SK-N-SH (cell line): ENCODE measurements around the gene MTERF4. TPM values are rescaled to one million over a fixed set of nuclear protein-coding genes. Genes with fewer than 3 reads are reported as not detected.

Source experiments
- CTCF ChIA-PET: fragments of 300-600, 350-600 bp; formaldehyde crosslinking; extraction: SDS; loops from one replicate; lab custom pipeline; 2021; lab: Yijun Ruan, JAX
- POLR2A ChIA-PET: fragments of 350-600 bp; sonication (Branson Sonifier 250); formaldehyde crosslinking; extraction: SDS; loops from one replicate; lab custom pipeline; 2020; ENCODE audit warnings: antibody characterized with exemption, inconsistent platforms; lab: Yijun Ruan, JAX
- DNase-seq: peaks from one replicate; pipeline ENCODE4 v3.0.0; 2012
- H2AFZ ChIP-seq: fragments of 200-600 bp; sonication (generic); 2 replicates; pipeline ENCODE4 v1.8.1; 2016; ENCODE audit warnings: antibody characterized with exemption, mild to moderate bottlenecking, low read depth
- H3F3A ChIP-seq: fragments of 200-600 bp; sonication (generic); replicated peaks from 2 replicates; pipeline ENCODE3; 2016; ENCODE audit warnings: antibody characterized with exemption, mild to moderate bottlenecking; ENCODE audit not compliant: insufficient read depth
- H3K27ac ChIP-seq, 2 experiments: fragments of 200-500 bp in 1 of 2; fragments of 200-600 bp in 1 of 2; sonication (Bioruptor generic) in 1 of 2; sonication (generic), shearing (Covaris generic) in 1 of 2; 2 replicates each; pipeline versions ENCODE4 v1.5.1 to v1.6.1; 2014 to 2016; ENCODE audit warnings: low read depth in 2 of 2, inconsistent platforms in 1 of 2, low read length in 1 of 2, mild to moderate bottlenecking in 1 of 2, mixed read lengths in 1 of 2
- H3K27me3 ChIP-seq: fragments of 200-600 bp; sonication (generic), shearing (Covaris generic); 2 replicates; pipeline ENCODE4 v1.6.1; 2016; ENCODE audit warnings: mixed run types; ENCODE audit not compliant: insufficient read depth
- H3K36me3 ChIP-seq, 2 experiments: fragments of 200-500 bp in 1 of 2; fragments of 200-600 bp in 1 of 2; sonication (Bioruptor generic) in 1 of 2; sonication (generic) in 1 of 2; replicated peaks in 1 of 2; 2 replicates each; pipeline versions ENCODE3 to v1.5.1; 2014 to 2016; ENCODE audit warnings: low read length in 1 of 2, mild to moderate bottlenecking in 1 of 2; ENCODE audit not compliant: insufficient read depth in 2 of 2, control insufficient read depth in 1 of 2
- H3K4me1 ChIP-seq, 2 experiments: fragments of 200-500 bp in 1 of 2; fragments of 200-600 bp in 1 of 2; sonication (Bioruptor generic) in 1 of 2; sonication (generic), shearing (Covaris generic) in 1 of 2; 2 replicates each; pipeline versions ENCODE4 v1.5.1 to v1.6.1; 2014 to 2016; ENCODE audit warnings: low read depth in 1 of 2, low read length in 1 of 2, mixed run types in 1 of 2; ENCODE audit not compliant: insufficient read depth in 2 of 2, control insufficient read depth in 1 of 2
- H3K4me2 ChIP-seq: fragments of 200-600 bp; sonication (generic), shearing (Covaris generic); 2 replicates; pipeline ENCODE4 v1.6.1; 2017; ENCODE audit warnings: mixed run types
- H3K4me3 ChIP-seq, 2 experiments: fragments of 200-500 bp in 1 of 2; fragments of 200-600 bp in 1 of 2; sonication (Bioruptor generic) in 1 of 2; sonication (generic), shearing (Covaris generic) in 1 of 2; 2 replicates each; pipeline versions ENCODE4 v1.5.1 to v1.8.1; 2014 to 2016; ENCODE audit warnings: low read depth in 2 of 2, inconsistent platforms in 1 of 2, low read length in 1 of 2, mild to moderate bottlenecking in 1 of 2, mixed read lengths in 1 of 2, moderate library complexity in 1 of 2
- H3K79me2 ChIP-seq: fragments of 200-600 bp; sonication (generic); 2 replicates; pipeline ENCODE4 v1.8.1; 2017; ENCODE audit warnings: mild to moderate bottlenecking; ENCODE audit not compliant: insufficient read depth
- H3K9ac ChIP-seq: fragments of 200-600 bp; sonication (generic); 2 replicates; pipeline ENCODE4 v1.6.1; 2017; ENCODE audit warnings: mixed run types
- H3K9me2 ChIP-seq: fragments of 200-600 bp; sonication (generic); 2 replicates; pipeline ENCODE4 v1.6.1; 2017; ENCODE audit warnings: mixed run types
- H3K9me3 ChIP-seq: fragments of 200-600 bp; sonication (generic); 2 replicates; pipeline ENCODE4 v1.6.1; 2017; ENCODE audit warnings: mixed run types, mild to moderate bottlenecking, moderate library complexity
- H4K20me1 ChIP-seq: fragments of 200-600 bp; sonication (generic); 2 replicates; pipeline ENCODE4 v1.6.1; 2017; ENCODE audit warnings: mild to moderate bottlenecking, mixed run types; ENCODE audit not compliant: insufficient read depth
- FOSL2 ChIP-seq: IDR thresholded peaks from 2 replicates; pipeline ENCODE4 v1.4.0; 2012; ENCODE audit warnings: low read depth, mild to moderate bottlenecking, moderate library complexity, borderline replicate concordance
- GABPA ChIP-seq: IDR thresholded peaks from 2 replicates; pipeline ENCODE4 v1.4.0; 2012; ENCODE audit warnings: low read depth, mild to moderate bottlenecking
- MXI1 ChIP-seq: IDR thresholded peaks from 2 replicates; pipeline ENCODE4 v1.6.1; 2012; ENCODE audit warnings: mild to moderate bottlenecking, low read depth, low read length, improper control_type of control experiment
- PBX3 ChIP-seq: IDR thresholded peaks from 2 replicates; pipeline ENCODE4; 2012
- REST ChIP-seq: IDR thresholded peaks from 2 replicates; pipeline ENCODE4 v1.6.1; 2012; ENCODE audit warnings: mild to moderate bottlenecking, low read depth, low read length, moderate library complexity
- RFX5 ChIP-seq: IDR thresholded peaks from 2 replicates; pipeline ENCODE4 v1.6.1; 2012; ENCODE audit warnings: mild to moderate bottlenecking, improper control_type of control experiment, low read length
- RXRA ChIP-seq: IDR thresholded peaks from 2 replicates; pipeline ENCODE4 v1.4.0; 2012; ENCODE audit warnings: low read depth, mild to moderate bottlenecking, borderline replicate concordance
- SMC3 ChIP-seq: IDR thresholded peaks from 2 replicates; pipeline ENCODE4 v1.6.1; 2012; ENCODE audit warnings: low read depth, low read length, improper control_type of control experiment
- WGBS: methylation state at CpG from one replicate; pipeline ENCODE4 v1.1.6; 2017; ENCODE audit warnings: low lambda C conversion rate; 5-methylcytosine and 5-hydroxymethylcytosine counted together
- polyA plus RNA-seq, 3 experiments: library from polyadenylated mRNA; depleted of rRNA; stranded (reverse); fragments of >200 nt; gene quantifications; 2 replicates each; pipeline ENCODE4 v1.2.3, GENCODE V29; 2012

Gene MTERF4
- polyA plus RNA-seq, 1 of the 3 experiments (the other 2 are of a cell fraction) = 31.0 TPM

GRCh38 chr2:241081190-241081642, 20.9 kb downstream of the MTERF4 start:
- POLR2A ChIA-PET = no interaction called here
- 82% methylated on average over 9 of the region's 9 CpGs for WGBS

More at GRCh38 chr2:241081190-241081642, 20.9 kb downstream of the MTERF4 start:
- TF ChIP-seq REST (no peak), RFX5 (no peak), RXRA (no peak), FOSL2 (no peak), PBX3 (no peak), MXI1 (no peak), GABPA (no peak), SMC3 (no peak)
- H3K9me2 ChIP-seq = no peaks in the 10 kb centered on the region
- no peak overlapping the region for H2AFZ ChIP-seq
- H3K79me2 ChIP-seq = no peaks in the 10 kb centered on the region
- CTCF ChIA-PET = interaction anchor here (1.0 to 1.3 kb wide), 3 partner anchors 20 to 166 kb away, joined by 3 to 4 read pairs (median 4); partner anchors contain the start of gene MTERF4
- no peaks in the 10 kb centered on the region for H3K27me3 ChIP-seq
- no peak overlapping the region for H3K4me2 ChIP-seq
- DNase-seq = no peak
- H3K4me3 ChIP-seq = no peak overlapping the region
- H3K4me1 ChIP-seq = peaks cover 0 to 13% of the 10 kb centered on the region in 2 experiments; a peak in 1 of 4 replicates
- no peak overlapping the region for H3K27ac ChIP-seq
- peaks cover 5 to 6% of the 10 kb centered on the region in 2 experiments for H3K36me3 ChIP-seq
- H4K20me1 ChIP-seq = no peaks in the 10 kb centered on the region
- H3K9me3 ChIP-seq = no peaks in the 10 kb centered on the region
- H3K9ac ChIP-seq = no peak overlapping the region
- H3F3A ChIP-seq = peaks cover 8% of the 10 kb centered on the region
